ENCODE data around the gene NPAS4.

GRCh38 chr11:66393954-66394353 is 26.9 kb upstream of the NPAS4 start:
- TF ChIP-seq POLR2A (IDR thresholded peaks at IDR 0.05; ENCODE audit: extremely low read depth, insufficient read length): no peak
- TF ChIP-seq CTCF (IDR thresholded peaks at IDR 0.05; ENCODE audit: low read depth, low read length): no peak
- TF ChIP-seq MAX (IDR thresholded peaks at IDR 0.05; ENCODE audit: low read depth, low read length): no peak
